C4-2B (cell line): ENCODE data around the gene TRIM62.

Experiments
- ZFX ChIP-seq: fragments of 450-650 bp; IDR thresholded peaks from 2 replicates; pipeline ENCODE4 v1.6.1; 2017
- TF ChIP-seq, protein P1 (sequence below): fragments of 450-650 bp; conservative IDR thresholded peaks from 2 replicates; pipeline ENCODE4 v1.5.1; 2017; ENCODE audit warnings: mild to moderate bottlenecking

- TF ChIP-seq ZFX = no peak
- TF ChIP-seq, protein P1, sequence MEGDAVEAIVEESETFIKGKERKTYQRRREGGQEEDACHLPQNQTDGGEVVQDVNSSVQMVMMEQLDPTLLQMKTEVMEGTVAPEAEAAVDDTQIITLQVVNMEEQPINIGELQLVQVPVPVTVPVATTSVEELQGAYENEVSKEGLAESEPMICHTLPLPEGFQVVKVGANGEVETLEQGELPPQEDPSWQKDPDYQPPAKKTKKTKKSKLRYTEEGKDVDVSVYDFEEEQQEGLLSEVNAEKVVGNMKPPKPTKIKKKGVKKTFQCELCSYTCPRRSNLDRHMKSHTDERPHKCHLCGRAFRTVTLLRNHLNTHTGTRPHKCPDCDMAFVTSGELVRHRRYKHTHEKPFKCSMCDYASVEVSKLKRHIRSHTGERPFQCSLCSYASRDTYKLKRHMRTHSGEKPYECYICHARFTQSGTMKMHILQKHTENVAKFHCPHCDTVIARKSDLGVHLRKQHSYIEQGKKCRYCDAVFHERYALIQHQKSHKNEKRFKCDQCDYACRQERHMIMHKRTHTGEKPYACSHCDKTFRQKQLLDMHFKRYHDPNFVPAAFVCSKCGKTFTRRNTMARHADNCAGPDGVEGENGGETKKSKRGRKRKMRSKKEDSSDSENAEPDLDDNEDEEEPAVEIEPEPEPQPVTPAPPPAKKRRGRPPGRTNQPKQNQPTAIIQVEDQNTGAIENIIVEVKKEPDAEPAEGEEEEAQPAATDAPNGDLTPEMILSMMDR = no peak
These were observed 42.4 kb upstream of the TRIM62 start for GRCh38 chr1:33224166-33224707.
